Large intestine (tissue), 3 donors: Measurements from ENCODE around the gene AZU1. TPM values are rescaled to one million over a fixed set of nuclear protein-coding genes. Genes with fewer than 3 reads are reported as not detected.

Source experiments
- DNase-seq, 2 donors: peaks; one replicate each; pipeline versions ENCODE4 v3.0.0 to v3.0.0-alpha.2; 2013
- H3K27ac ChIP-seq: one replicate; pipeline ENCODE4 v1.5.1; 2013; ENCODE audit warnings: low read length
- H3K27me3 ChIP-seq: 2 replicates; pipeline ENCODE4 v1.6.1; 2013; ENCODE audit warnings: low read length; ENCODE audit not compliant: control insufficient read depth, insufficient read depth
- H3K36me3 ChIP-seq: 2 replicates; pipeline ENCODE4 v1.6.1; 2013; ENCODE audit warnings: low read length; ENCODE audit not compliant: control insufficient read depth, insufficient read depth
- H3K4me1 ChIP-seq: one replicate; pipeline ENCODE4 v1.6.1; 2013; ENCODE audit warnings: low read length; ENCODE audit not compliant: control insufficient read depth, insufficient read depth
- H3K4me3 ChIP-seq: one replicate; pipeline ENCODE4 v1.5.1; 2013; ENCODE audit warnings: low read length
- H3K9me3 ChIP-seq: one replicate; pipeline ENCODE4 v1.6.1; 2013; ENCODE audit warnings: mild to moderate bottlenecking, low read depth, low read length, moderate library complexity; ENCODE audit not compliant: control insufficient read depth
- WGBS: methylation state at CpG from one replicate; pipeline ENCODE4 v1.1.5; 2013; ENCODE audit warnings: low lambda C conversion rate; ENCODE audit not compliant: insufficient coverage; 5-methylcytosine and 5-hydroxymethylcytosine counted together
- polyA plus RNA-seq: library from polyadenylated mRNA; unstranded; fragments of 120-200 nt; gene quantifications from one replicate; pipeline ENCODE4 v1.2.1, GENCODE V29; 2013

AZU1 gene
- polyA plus RNA-seq, 1 donor: 0.33 TPM

DNA sequence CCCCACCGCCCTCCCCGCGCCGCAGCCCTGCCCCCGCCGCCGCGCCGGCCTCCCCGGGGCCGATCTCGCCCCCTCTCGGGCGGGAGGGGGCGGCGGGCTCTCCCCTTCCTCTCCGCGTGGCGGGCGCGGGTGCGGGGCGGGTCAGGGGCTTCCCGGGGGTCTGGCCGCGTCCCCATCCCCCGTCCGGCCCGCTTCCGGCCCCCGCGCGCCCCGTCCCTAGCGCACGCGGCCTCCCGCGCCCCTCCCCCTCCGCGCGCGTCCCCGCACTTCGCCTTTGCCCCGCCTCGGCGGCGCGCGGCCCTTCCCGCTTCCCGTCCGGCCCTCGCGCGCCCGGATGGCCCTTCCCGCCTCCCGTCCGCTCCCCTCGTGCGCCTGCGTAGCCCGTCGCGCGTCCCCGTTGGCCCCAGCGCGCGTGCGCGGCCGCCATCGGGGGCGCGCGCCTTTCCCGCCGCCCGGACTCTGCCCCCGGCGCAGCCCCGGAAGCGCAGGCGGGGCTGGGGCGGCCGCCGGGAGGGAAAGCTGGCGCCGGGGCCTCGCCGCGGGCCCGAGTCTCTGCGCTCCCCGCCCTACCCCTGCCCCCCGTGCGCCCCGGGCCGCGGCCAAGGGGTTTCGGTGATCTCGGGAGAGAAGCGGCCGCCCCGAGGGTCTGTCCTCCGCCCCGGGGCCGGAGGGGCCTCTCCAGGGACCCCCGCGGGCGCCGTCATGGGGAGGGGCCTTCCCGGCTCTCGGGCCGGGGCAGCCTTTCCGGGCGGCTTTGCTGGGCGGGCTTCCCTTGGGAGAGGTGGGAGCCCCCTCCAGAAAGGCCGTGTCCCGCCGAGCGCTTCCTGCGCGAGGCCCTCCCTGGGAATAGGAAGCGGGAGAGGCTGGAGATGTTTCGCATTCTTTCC lies 29.9 kb upstream of the AZU1 start:
- DNase-seq: peak; percentile 93 to 97
- WGBS: no CpG with 5 or more reads among the region's 129 CpGs
- peaks cover 41% of the 10 kb centered on the region for H3K4me1 ChIP-seq
- H3K9me3 ChIP-seq: peaks cover 7% of the 10 kb centered on the region
- no peaks in the 10 kb centered on the region for H3K27me3 ChIP-seq
- H3K4me3 ChIP-seq: peak overlapping the region; percentile 79
- H3K27ac ChIP-seq: peak overlapping the region; percentile 98
- H3K36me3 ChIP-seq: peaks cover 39% of the 10 kb centered on the region

DNA sequence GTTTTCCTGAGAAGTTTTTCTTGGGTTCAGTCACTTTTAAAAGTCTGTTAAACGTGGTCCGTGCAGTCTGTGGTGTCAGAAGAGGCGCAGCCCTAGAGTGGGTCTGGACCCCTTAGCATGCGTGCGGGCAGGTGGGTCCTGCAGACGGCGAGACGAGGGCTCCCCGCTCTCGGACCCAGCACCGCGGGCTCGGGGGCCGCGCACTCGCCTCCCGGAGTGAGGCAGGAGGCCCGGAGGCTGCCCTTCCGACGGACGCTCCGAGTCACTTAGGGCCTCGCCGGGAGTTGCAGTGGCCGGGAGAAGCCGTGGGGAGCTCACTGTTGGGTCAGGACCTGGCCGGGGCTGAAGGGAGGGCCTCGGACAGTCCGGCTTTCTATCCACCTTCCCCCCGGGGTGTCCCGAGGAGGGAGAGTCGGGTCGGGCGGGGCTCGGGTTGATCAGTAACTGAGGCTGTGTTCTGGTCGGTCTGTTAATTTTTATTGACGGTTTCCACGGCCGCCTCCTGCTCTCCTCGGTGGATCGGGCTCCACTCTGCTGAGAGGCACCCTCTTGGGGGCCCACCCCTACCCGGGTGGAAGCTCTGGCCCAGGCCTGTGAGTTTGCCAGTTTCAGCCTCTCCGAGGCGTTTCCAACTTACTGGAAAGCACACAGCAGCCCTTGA lies 29.1 kb upstream of the AZU1 start:
- DNase-seq: peak; percentile 76 to 84
- peaks cover 9% of the 10 kb centered on the region for H3K9me3 ChIP-seq
- peak overlapping the region; percentile 98 for H3K27ac ChIP-seq
- H3K4me3 ChIP-seq: peak overlapping the region; percentile 79
- peaks cover 47% of the 10 kb centered on the region for H3K4me1 ChIP-seq
- no peaks in the 10 kb centered on the region for H3K27me3 ChIP-seq
- no CpG with 5 or more reads among the region's 44 CpGs for WGBS
- peaks cover 47% of the 10 kb centered on the region for H3K36me3 ChIP-seq

DNA sequence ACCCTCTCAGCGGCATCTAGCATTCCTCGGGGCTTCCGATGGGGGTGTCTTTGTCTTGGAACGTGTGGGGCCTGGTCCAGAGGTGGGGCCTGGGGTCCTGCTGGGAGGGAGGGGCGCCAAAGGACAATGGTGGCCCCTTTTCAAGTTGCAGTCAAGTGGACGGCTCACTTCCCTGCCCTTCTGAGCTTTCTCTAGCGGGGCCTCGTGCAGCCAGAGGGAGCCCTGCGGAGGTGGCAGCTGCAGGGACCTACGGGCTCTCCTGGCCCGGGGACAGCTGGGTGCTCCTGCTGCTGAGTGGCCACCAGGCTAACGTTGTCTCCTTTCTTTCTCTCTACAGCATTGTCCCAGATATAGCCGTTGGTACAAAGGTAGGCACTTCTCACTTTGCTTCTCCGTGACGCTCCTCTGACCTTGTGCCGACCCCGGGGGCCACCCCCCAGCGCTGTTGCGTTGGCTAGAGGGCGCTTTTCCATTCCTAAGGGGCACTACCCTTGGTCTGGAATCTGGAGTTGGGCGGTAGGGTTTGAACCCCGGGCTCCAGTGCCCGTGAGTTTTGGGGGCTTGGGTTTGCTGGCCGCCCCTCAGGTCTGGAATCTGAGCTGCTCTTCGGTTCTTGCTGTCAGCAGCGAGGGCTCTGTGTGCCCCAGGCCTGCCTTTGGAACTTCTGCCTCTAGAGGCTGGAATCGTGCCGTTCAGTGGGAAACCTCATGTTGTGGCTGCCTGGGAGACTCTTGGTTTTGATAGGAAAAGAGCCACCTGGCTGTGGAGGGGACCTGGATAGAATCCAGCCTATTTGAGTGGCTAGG lies 28.4 kb upstream of the AZU1 start:
- peak overlapping the region; percentile 98 for H3K27ac ChIP-seq
- H3K4me1 ChIP-seq: peaks cover 47% of the 10 kb centered on the region
- peak in 1 of 2 donors; percentile 50 for DNase-seq
- no CpG with 5 or more reads among the region's 28 CpGs for WGBS
- peak overlapping the region; percentile 79 for H3K4me3 ChIP-seq
- no peaks in the 10 kb centered on the region for H3K27me3 ChIP-seq
- peaks cover 54% of the 10 kb centered on the region for H3K36me3 ChIP-seq
- peaks cover 9% of the 10 kb centered on the region for H3K9me3 ChIP-seq

- Histone ChIP-seq H3K36me3 (peaks cover 66% of the 10 kb centered on the region), H3K4me1 (peaks cover 47% of the 10 kb centered on the region), H3K27me3 (no peaks in the 10 kb centered on the region), H3K27ac (peak overlapping the region; percentile 98), H3K9me3 (peaks cover 10% of the 10 kb centered on the region), H3K4me3 (peak overlapping the region; percentile 79)
- DNase-seq: peak; percentile 49 to 70
- WGBS: 40% methylated on average over 1 of the region's 17 CpGs
Observed at GRCh38 chr19:800360-801029, 27.1 kb upstream of the AZU1 start.

GRCh38 chr19:801030-801860 lies 26.4 kb upstream of the AZU1 start:
- H3K9me3 ChIP-seq: peaks cover 11% of the 10 kb centered on the region
- peaks cover 72% of the 10 kb centered on the region for H3K36me3 ChIP-seq
- H3K4me3 ChIP-seq: peak overlapping the region; percentile 79
- H3K27ac ChIP-seq: peak overlapping the region; percentile 98
- peaks cover 42% of the 10 kb centered on the region for H3K4me1 ChIP-seq
- no CpG with 5 or more reads among the region's 29 CpGs for WGBS
- DNase-seq: peak in 1 of 2 donors; percentile 40
- H3K27me3 ChIP-seq: no peaks in the 10 kb centered on the region

GRCh38 chr19:801861-802497 lies 25.7 kb upstream of the AZU1 start:
- Histone ChIP-seq H3K9me3 (peaks cover 12% of the 10 kb centered on the region), H3K36me3 (peaks cover 79% of the 10 kb centered on the region), H3K27ac (peak overlapping the region; percentile 98), H3K27me3 (no peaks in the 10 kb centered on the region), H3K4me1 (peaks cover 40% of the 10 kb centered on the region), H3K4me3 (peak overlapping the region; percentile 79)
- WGBS: no CpG with 5 or more reads among the region's 23 CpGs
- DNase-seq: peak in 1 of 2 donors; percentile 21

- peak in 1 of 2 donors; percentile 30 for DNase-seq
- no CpG with 5 or more reads among the region's 28 CpGs for WGBS
- H3K27me3 ChIP-seq: no peaks in the 10 kb centered on the region
- peak overlapping the region; percentile 79 for H3K4me3 ChIP-seq
- H3K36me3 ChIP-seq: peaks cover 85% of the 10 kb centered on the region
- peaks cover 40% of the 10 kb centered on the region for H3K4me1 ChIP-seq
- peak overlapping the region; percentile 98 for H3K27ac ChIP-seq
- peaks cover 15% of the 10 kb centered on the region for H3K9me3 ChIP-seq
Observed at GRCh38 chr19:802498-803098, 25.0 kb upstream of the AZU1 start.

- H3K36me3 ChIP-seq: peaks cover 91% of the 10 kb centered on the region
- peak in 1 of 2 donors; percentile 3 for DNase-seq
- H3K4me1 ChIP-seq: peaks cover 40% of the 10 kb centered on the region
- no peaks in the 10 kb centered on the region for H3K27me3 ChIP-seq
- no peak overlapping the region for H3K27ac ChIP-seq
- WGBS: no CpG with 5 or more reads among the region's 17 CpGs
- H3K4me3 ChIP-seq: no peak overlapping the region
- peaks cover 15% of the 10 kb centered on the region for H3K9me3 ChIP-seq
Observed at GRCh38 chr19:803099-803561, 24.5 kb upstream of the AZU1 start.
